Adrenal gland (tissue), 12 donors: ENCODE measurements around the gene EVC. TPM values are rescaled to one million over a fixed set of nuclear protein-coding genes. Genes with fewer than 3 reads are reported as not detected.

ENCODE experiments used
- DNase-seq, 7 donors: peaks; one replicate each; pipeline ENCODE4 v3.0.0-alpha.2; 2019 to 2020
- H3K27ac ChIP-seq, 5 donors: fragments of 200-600 bp; sonication (generic) in 4 of 5; 1 replicate in 3 of 5; 2 replicates in 2 of 5; pipeline versions ENCODE4 v1.5.1 to v1.8.0; 2016 to 2020; ENCODE audit warnings: mild to moderate bottlenecking in 1 of 5
- H3K27me3 ChIP-seq: fragments of 200-600 bp; 2 replicates; pipeline ENCODE4 v1.8.0; 2021
- H3K36me3 ChIP-seq, 2 donors: fragments of 200-600 bp; replicated peaks in 1 of 2; 1 replicate in 1 of 2; 2 replicates in 1 of 2; pipeline versions ENCODE4 v1.5.1 to v1.8.0; 2018 to 2022
- H3K4me1 ChIP-seq, 2 donors: fragments of 200-600 bp; replicated peaks in 1 of 2; 1 replicate in 1 of 2; 2 replicates in 1 of 2; pipeline versions ENCODE4 v1.5.1 to v1.8.0; 2018 to 2021
- H3K4me3 ChIP-seq, 4 donors: fragments of 200-600 bp; sonication (generic) in 3 of 4; one replicate each; pipeline ENCODE4 v1.5.1; 2016 to 2018
- H3K9me3 ChIP-seq, 3 donors: fragments of 200-600 bp; sonication (generic) in 1 of 3; replicated peaks in 1 of 3; 1 replicate in 2 of 3; 2 replicates in 1 of 3; pipeline versions ENCODE4 v1.5.1 to v1.8.0; 2016 to 2021
- CTCF ChIP-seq, 6 experiments: fragments of 450-650 bp in 4 of 6; fragments of 200-600 bp in 2 of 6; sonication (generic) in 1 of 6; IDR thresholded peaks; 1 replicate in 5 of 6; 2 replicates in 1 of 6; pipeline versions ENCODE4 v1.5.1 to v1.8.0; 2016 to 2021; ENCODE audit warnings: antibody characterized with exemption in 6 of 6, mild to moderate bottlenecking in 2 of 6, moderate library complexity in 1 of 6
- POLR2A ChIP-seq, 2 donors: fragments of 450-650 bp; IDR thresholded peaks; one replicate each; pipeline ENCODE4 v1.6.1; 2017; ENCODE audit warnings: antibody characterized with exemption in 2 of 2, mild to moderate bottlenecking in 2 of 2, moderate library complexity in 1 of 2
- WGBS, 4 donors: extraction: QIAGEN DNeasy Blood & Tissue Kit in 2 of 4; methylation state at CpG; one replicate each; pipeline versions ENCODE4 v1.1.5 to v1.1.7; 2013 to 2017; 5-methylcytosine and 5-hydroxymethylcytosine counted together
- intact Hi-C, 2 donors: fragments of 100-400 bp; cut with DNase I; formaldehyde crosslinking; loops; one replicate each; pipeline versions ENCODE4 v1.14.1 to v1.15.0; 2022 to 2023
- polyA plus RNA-seq, 3 donors: library from polyadenylated mRNA; stranded (reverse); fragments of 200-250 nt in 2 of 3; fragments of 350-450 nt in 1 of 3; fragmentation: Illumina TruSeq in 1 of 3; extraction: RNeasy Lipid Tissue Mini Kit (QIAGEN cat#74804) in 1 of 3; gene quantifications; one replicate each; pipeline ENCODE4 v1.2.3, GENCODE V29; 2013 to 2014
- total RNA-seq, 9 donors: library from RNA; depleted of rRNA in 4 of 9; stranded (reverse); fragments of >200 nt in 4 of 9; fragments of 120-200 nt in 1 of 9; fragmentation: NEBNext Ultra II Directional in 1 of 9; extraction: Animal tissue kit (Norgen Biotek cat#: 25700) in 1 of 9; gene quantifications; one replicate each; pipeline versions ENCODE4 v1.1.0 to v1.2.4, GENCODE V29; 2013 to 2023
- donor health status: healthy with polysubstance abuse.
- donor health status: Bipolar disorder and iron deficiency.
- donor health status: DM: yes; HTN: yes; CAD: no.
- donor health status: DM: no; HTN: no; CAD: no.
- donor health status: DM: no; HTN: no; CAD: no.
- donor health status: DM: yes; HTN: yes; CAD: no.

The EVC gene
- total and polyA plus RNA-seq, 12 donors = 1.0 to 23.7 (median 10.1) TPM

GRCh38 chr4:5693871-5694270, 17.1 kb upstream of the EVC start:
- 81 to 90% (median 86%) methylated on average over 4 of the region's 4 CpGs for WGBS, 4 donors
- Histone ChIP-seq H3K4me3 (no peak overlapping the region), H3K27me3 (no peaks in the 10 kb centered on the region), H3K27ac (no peak overlapping the region), H3K9me3 (no peaks in the 10 kb centered on the region), H3K36me3 (no peaks in the 10 kb centered on the region), H3K4me1 (no peaks in the 10 kb centered on the region)
- intact Hi-C loops = no loop called here
- no peak for TF ChIP-seq POLR2A (IDR thresholded peaks at IDR 0.05)
- no peak for TF ChIP-seq CTCF (IDR thresholded peaks at IDR 0.05)
- DNase-seq = no peak

GRCh38 chr4:5696341-5696740, 14.7 kb upstream of the EVC start:
- no peak for DNase-seq
- Histone ChIP-seq H3K9me3 (no peaks in the 10 kb centered on the region), H3K36me3 (no peaks in the 10 kb centered on the region), H3K4me1 (no peaks in the 10 kb centered on the region), H3K4me3 (no peak overlapping the region), H3K27ac (no peak overlapping the region), H3K27me3 (no peaks in the 10 kb centered on the region)
- TF ChIP-seq CTCF (IDR thresholded peaks at IDR 0.05) = no peak
- TF ChIP-seq POLR2A (IDR thresholded peaks at IDR 0.05) = no peak
- WGBS, 4 donors = 90 to 95% (median 92%) methylated on average over 8 to 11 of the region's 11 CpGs
- intact Hi-C loops = no loop called here

GRCh38 chr4:5700459-5700858, 10.5 kb upstream of the EVC start:
- DNase-seq = no peak
- Histone ChIP-seq H3K4me1 (no peaks in the 10 kb centered on the region), H3K27me3 (no peaks in the 10 kb centered on the region), H3K36me3 (no peaks in the 10 kb centered on the region), H3K27ac (no peak overlapping the region), H3K4me3 (no peak overlapping the region), H3K9me3 (no peaks in the 10 kb centered on the region)
- WGBS, 4 donors = 82 to 92% (median 86%) methylated on average over 5 of the region's 5 CpGs
- intact Hi-C loops = no loop called here
- TF ChIP-seq CTCF (IDR thresholded peaks at IDR 0.05) = no peak
- TF ChIP-seq POLR2A (IDR thresholded peaks at IDR 0.05) = no peak

GRCh38 chr4:5701971-5702370, 9.0 kb upstream of the EVC start:
- H3K9me3 ChIP-seq = no peaks in the 10 kb centered on the region

More at GRCh38 chr4:5701971-5702370, 9.0 kb upstream of the EVC start:
- no peak for TF ChIP-seq CTCF (IDR thresholded peaks at IDR 0.05)
- no peak for TF ChIP-seq POLR2A (IDR thresholded peaks at IDR 0.05)
- Histone ChIP-seq H3K4me1 (no peaks in the 10 kb centered on the region), H3K27me3 (no peaks in the 10 kb centered on the region), H3K4me3 (no peak overlapping the region), H3K27ac (no peak overlapping the region), H3K36me3 (no peaks in the 10 kb centered on the region)
- DNase-seq = no peak
- intact Hi-C loops = no loop called here
- 90 to 99% (median 93%) methylated on average over 8 of the region's 8 CpGs for WGBS, 4 donors
